Stimulated activated CD4-positive, alpha-beta T cell treated with anti-CD3 and anti-CD28 coated beads, TNF-alpha, amount 100 ng/mL, for 1 hour (primary cell): Measurements from ENCODE around the gene RPS6KB2.

Experiments used
- DNase-seq, 3 donors: peaks; one replicate each; pipeline ENCODE4 v3.0.0-alpha.2; 2020; ENCODE audit warnings: low read depth in 3 of 3, low spot score in 1 of 3

RPS6KB2 gene

GRCh38 chr11:67410369-67410831, 17.9 kb upstream of the RPS6KB2 start:
- DNase-seq = no peak

GRCh38 chr11:67410984-67411784, 17.1 kb upstream of the RPS6KB2 start:
- no peak for DNase-seq

GRCh38 chr11:67411785-67412152, 16.5 kb upstream of the RPS6KB2 start:
- no peak for DNase-seq

- no peak for DNase-seq
Observed at GRCh38 chr11:67412495-67413179, 15.7 kb upstream of the RPS6KB2 start.

GRCh38 chr11:67413266-67413849, 14.9 kb upstream of the RPS6KB2 start:
- DNase-seq = no peak

- no peak for DNase-seq
Observed at GRCh38 chr11:67415501-67416304, 12.6 kb upstream of the RPS6KB2 start, which contains the start of gene CARNS1. Gene CARNS1 (plus strand): TSS chr11:67415678. CDS start chr11:67416200, 522 bp downstream.

- peak in 2 of 3 donors; percentile 72 to 74 for DNase-seq
Observed at GRCh38 chr11:67416416-67417335, 11.6 kb upstream of the RPS6KB2 start.

- no peak for DNase-seq
Observed at GRCh38 chr11:67417425-67417824, 10.9 kb upstream of the RPS6KB2 start.

- DNase-seq = no peak
Observed at GRCh38 chr11:67418476-67419281, 9.6 kb upstream of the RPS6KB2 start.

GRCh38 chr11:67419325-67420049, 8.8 kb upstream of the RPS6KB2 start:
- no peak for DNase-seq

GRCh38 chr11:67420147-67420645, 8.1 kb upstream of the RPS6KB2 start:
- no peak for DNase-seq

- peak; percentile 98 to 100 (median 99) for DNase-seq
Observed at GRCh38 chr11:67420646-67421429, 7.5 kb upstream of the RPS6KB2 start.

- no peak for DNase-seq
Observed at GRCh38 chr11:67421430-67422031, 6.8 kb upstream of the RPS6KB2 start.

GRCh38 chr11:67422891-67423290, 5.4 kb upstream of the RPS6KB2 start:
- no peak for DNase-seq

GRCh38 chr11:67423466-67423865, 4.8 kb upstream of the RPS6KB2 start:
- no peak for DNase-seq

- no peak for DNase-seq
Observed at GRCh38 chr11:67423891-67424613, 4.2 kb upstream of the RPS6KB2 start.
